Measurements from ENCODE around the gene TNNI3K. TPM values are rescaled to one million over a fixed set of nuclear protein-coding genes. Genes with fewer than 3 reads are reported as not detected.

TNNI3K gene
- total RNA-seq, 1 donor from 2014 or later: 1.1 TPM

DNA sequence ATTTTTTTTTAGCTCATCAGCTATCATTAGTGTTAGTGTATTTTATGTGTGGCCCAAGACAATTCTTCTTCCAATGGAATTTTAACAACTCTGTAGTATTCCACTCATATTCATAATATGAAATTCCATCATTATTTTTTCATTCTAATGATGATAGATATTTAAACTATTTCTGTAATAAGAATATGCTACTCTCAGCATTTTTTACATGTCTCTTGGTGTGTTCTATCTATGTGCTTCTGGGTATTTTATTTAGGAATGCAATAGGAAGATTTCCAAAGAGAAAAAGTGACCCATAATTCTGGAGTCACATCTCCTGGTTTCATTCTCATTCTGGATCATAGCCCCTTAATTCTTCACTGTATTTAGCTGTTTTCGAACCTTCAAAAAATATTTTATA lies 167.7 kb downstream of the TNNI3K start:
- intact Hi-C loops (cut with DNase I): no loop called here
- no peak for ATAC-seq
- TF ChIP-seq, protein P1, sequence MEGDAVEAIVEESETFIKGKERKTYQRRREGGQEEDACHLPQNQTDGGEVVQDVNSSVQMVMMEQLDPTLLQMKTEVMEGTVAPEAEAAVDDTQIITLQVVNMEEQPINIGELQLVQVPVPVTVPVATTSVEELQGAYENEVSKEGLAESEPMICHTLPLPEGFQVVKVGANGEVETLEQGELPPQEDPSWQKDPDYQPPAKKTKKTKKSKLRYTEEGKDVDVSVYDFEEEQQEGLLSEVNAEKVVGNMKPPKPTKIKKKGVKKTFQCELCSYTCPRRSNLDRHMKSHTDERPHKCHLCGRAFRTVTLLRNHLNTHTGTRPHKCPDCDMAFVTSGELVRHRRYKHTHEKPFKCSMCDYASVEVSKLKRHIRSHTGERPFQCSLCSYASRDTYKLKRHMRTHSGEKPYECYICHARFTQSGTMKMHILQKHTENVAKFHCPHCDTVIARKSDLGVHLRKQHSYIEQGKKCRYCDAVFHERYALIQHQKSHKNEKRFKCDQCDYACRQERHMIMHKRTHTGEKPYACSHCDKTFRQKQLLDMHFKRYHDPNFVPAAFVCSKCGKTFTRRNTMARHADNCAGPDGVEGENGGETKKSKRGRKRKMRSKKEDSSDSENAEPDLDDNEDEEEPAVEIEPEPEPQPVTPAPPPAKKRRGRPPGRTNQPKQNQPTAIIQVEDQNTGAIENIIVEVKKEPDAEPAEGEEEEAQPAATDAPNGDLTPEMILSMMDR (IDR thresholded peaks at IDR 0.05): no peak

DNA sequence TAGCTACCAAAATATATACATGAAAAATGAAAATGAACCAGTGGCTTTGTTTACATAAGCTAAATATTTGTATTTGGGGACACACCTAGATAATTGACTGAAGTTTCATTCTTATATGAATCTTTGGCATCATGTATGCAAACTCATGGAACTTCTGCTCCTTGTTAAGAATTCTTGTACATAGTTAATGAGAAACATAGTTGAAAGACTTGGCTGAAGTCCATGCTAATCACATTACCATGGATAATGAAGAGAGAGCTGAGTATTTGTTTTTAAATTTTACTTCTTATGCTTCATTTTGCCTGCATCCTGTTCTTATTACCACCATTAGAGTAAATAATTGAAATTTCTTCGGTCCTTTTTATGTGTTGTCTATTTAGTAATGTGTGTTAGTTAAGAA lies 168.4 kb downstream of the TNNI3K start:
- intact Hi-C loops (cut with DNase I): no loop called here
- TF ChIP-seq, protein P1 (IDR thresholded peaks at IDR 0.05): no peak
- no peak overlapping the region for H3K27ac ChIP-seq
- no peaks in the 10 kb centered on the region for H3K36me3 ChIP-seq
- H3K27me3 ChIP-seq (ENCODE audit: low read depth): no peaks in the 10 kb centered on the region
- no peak overlapping the region for H3K4me3 ChIP-seq
- no peaks in the 10 kb centered on the region for H3K9me3 ChIP-seq
- no peak for DNase-seq
- no peak for ATAC-seq
- H3K4me1 ChIP-seq: no peaks in the 10 kb centered on the region

More for the DNA sequence above, 167.7 kb downstream of the TNNI3K start:
- DNase-seq: no peak
- Histone ChIP-seq H3K9me3 (no peaks in the 10 kb centered on the region), H3K27me3 (ENCODE audit: low read depth) (no peaks in the 10 kb centered on the region), H3K36me3 (no peaks in the 10 kb centered on the region), H3K27ac (no peak overlapping the region), H3K4me1 (no peaks in the 10 kb centered on the region), H3K4me3 (no peak overlapping the region)

DNA sequence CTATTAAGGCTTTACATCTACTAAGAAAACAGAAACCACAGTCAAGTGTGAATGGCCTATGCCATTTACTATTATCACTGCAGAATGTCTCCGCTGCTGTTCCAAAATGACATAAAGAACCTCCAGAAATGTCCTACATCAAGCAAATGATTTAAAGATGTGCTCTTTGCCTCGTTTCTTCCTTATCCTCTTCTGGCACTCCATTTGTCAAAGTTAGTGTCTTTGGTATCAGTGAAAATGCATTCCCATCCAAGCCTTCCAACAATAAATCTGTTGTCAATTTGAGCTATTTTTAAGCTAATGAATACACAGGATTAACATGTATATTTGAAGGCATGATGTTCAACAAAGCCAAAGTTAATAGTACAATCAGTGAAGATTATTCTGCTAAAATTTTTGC lies 171.6 kb downstream of the TNNI3K start:
- TF ChIP-seq, protein P1 (IDR thresholded peaks at IDR 0.05): no peak
- Histone ChIP-seq H3K27me3 (ENCODE audit: low read depth) (no peaks in the 10 kb centered on the region), H3K27ac (no peak overlapping the region), H3K9me3 (no peaks in the 10 kb centered on the region), H3K4me3 (no peak overlapping the region), H3K36me3 (no peaks in the 10 kb centered on the region), H3K4me1 (no peaks in the 10 kb centered on the region)
- DNase-seq (no peak), ATAC-seq (no peak)
- intact Hi-C loops (cut with DNase I): no loop called here

DNA sequence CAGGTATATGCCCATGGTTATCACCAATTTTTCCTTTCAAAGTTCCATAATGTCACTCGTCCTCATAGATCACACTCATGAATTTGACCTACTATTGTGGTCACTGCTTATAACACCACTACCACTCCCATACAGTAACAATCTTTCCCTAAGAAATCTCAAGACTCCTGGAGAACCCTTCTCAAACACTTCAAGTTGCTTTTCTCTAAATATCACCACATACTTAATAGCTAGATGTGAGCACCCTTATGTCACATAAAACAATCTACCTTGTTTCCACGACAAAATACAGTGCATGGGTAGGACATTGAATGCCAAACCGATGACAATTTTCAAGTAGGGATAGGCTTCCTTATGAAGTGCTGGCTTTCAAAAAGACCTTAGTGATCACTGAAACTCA lies 172.7 kb downstream of the TNNI3K start:
- intact Hi-C loops (cut with DNase I): no loop called here
- ATAC-seq: peak; percentile 75 to 86
- DNase-seq: no peak
- H3K9me3 ChIP-seq: no peaks in the 10 kb centered on the region
- no peaks in the 10 kb centered on the region for H3K36me3 ChIP-seq
- H3K27ac ChIP-seq: no peak overlapping the region
- no peaks in the 10 kb centered on the region for H3K27me3 ChIP-seq (ENCODE audit: low read depth)
- no peak overlapping the region for H3K4me3 ChIP-seq
- TF ChIP-seq, protein P1 (IDR thresholded peaks at IDR 0.05): no peak
- H3K4me1 ChIP-seq: no peaks in the 10 kb centered on the region

DNA sequence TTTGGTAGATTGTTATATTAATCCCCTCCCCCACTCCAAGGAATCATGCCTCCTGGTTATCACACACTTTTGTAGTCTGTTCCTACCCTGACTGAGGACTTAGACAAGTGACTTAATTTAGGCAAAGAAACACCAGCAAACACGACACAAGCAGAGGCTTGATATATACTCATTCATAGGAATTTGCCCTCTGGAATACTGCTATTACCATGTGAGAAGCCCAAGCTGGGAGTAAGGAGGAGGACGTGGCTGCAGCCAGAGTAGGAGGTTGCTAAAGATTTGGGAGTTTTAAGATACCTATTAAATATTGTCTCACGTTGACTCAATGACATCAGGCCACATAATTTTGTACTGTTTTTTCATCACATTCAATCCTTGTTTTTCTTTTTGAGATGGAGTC lies 177.1 kb downstream of the TNNI3K start:
- DNase-seq (no peak), ATAC-seq (no peak)
- intact Hi-C loops (cut with DNase I): no loop called here
- no peak overlapping the region for H3K27ac ChIP-seq
- no peaks in the 10 kb centered on the region for H3K4me1 ChIP-seq
- no peaks in the 10 kb centered on the region for H3K36me3 ChIP-seq
- H3K27me3 ChIP-seq (ENCODE audit: low read depth): no peaks in the 10 kb centered on the region
- TF ChIP-seq, protein P1 (IDR thresholded peaks at IDR 0.05): no peak
- H3K9me3 ChIP-seq: no peaks in the 10 kb centered on the region
- no peak overlapping the region for H3K4me3 ChIP-seq

DNA sequence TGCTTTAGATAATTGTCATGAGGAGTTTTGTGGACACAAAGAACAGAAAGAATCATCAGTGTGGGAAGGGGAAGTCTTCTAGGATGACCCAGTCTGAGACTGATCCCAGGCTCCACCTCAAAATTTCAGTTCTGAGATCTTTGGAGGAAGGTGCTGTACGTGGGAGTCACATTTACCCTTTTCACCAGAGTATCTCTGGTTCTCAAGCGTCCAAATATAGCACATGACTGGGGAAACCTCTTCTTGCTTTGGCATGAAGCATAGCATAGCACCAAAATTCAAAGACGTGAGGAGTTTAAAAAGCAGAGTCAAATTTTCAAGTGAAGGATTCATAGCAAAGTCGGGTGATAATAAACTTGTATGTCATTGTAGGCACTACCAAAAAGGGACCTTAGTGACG lies 180.7 kb downstream of the TNNI3K start:
- no peak overlapping the region for H3K27ac ChIP-seq
- no peaks in the 10 kb centered on the region for H3K27me3 ChIP-seq (ENCODE audit: low read depth)
- TF ChIP-seq, protein P1 (IDR thresholded peaks at IDR 0.05): no peak
- no peaks in the 10 kb centered on the region for H3K9me3 ChIP-seq
- intact Hi-C loops (cut with DNase I): no loop called here
- no peaks in the 10 kb centered on the region for H3K36me3 ChIP-seq
- H3K4me3 ChIP-seq: no peak overlapping the region
- ATAC-seq (no peak), DNase-seq (no peak)
- H3K4me1 ChIP-seq: no peaks in the 10 kb centered on the region
